Adrenal gland (tissue), 5 donors: ENCODE results near the gene ANKRD10.

Experiments used
- POLR2A ChIP-seq, 2 donors: fragments of 450-650 bp; IDR thresholded peaks; one replicate each; pipeline ENCODE4 v1.6.1; 2017; ENCODE audit warnings: antibody characterized with exemption in 2 of 2, mild to moderate bottlenecking in 2 of 2, moderate library complexity in 1 of 2
- TF ChIP-seq, protein P1 (sequence below), 6 experiments: fragments of 450-650 bp in 4 of 6; fragments of 200-600 bp in 2 of 6; sonication (generic) in 1 of 6; IDR thresholded peaks; 1 replicate in 5 of 6; 2 replicates in 1 of 6; pipeline versions ENCODE4 v1.5.1 to v1.8.0; 2016 to 2021; ENCODE audit warnings: antibody characterized with exemption in 6 of 6, mild to moderate bottlenecking in 2 of 6, moderate library complexity in 1 of 6
- donor health status: DM: no; HTN: no; CAD: no.

DNA sequence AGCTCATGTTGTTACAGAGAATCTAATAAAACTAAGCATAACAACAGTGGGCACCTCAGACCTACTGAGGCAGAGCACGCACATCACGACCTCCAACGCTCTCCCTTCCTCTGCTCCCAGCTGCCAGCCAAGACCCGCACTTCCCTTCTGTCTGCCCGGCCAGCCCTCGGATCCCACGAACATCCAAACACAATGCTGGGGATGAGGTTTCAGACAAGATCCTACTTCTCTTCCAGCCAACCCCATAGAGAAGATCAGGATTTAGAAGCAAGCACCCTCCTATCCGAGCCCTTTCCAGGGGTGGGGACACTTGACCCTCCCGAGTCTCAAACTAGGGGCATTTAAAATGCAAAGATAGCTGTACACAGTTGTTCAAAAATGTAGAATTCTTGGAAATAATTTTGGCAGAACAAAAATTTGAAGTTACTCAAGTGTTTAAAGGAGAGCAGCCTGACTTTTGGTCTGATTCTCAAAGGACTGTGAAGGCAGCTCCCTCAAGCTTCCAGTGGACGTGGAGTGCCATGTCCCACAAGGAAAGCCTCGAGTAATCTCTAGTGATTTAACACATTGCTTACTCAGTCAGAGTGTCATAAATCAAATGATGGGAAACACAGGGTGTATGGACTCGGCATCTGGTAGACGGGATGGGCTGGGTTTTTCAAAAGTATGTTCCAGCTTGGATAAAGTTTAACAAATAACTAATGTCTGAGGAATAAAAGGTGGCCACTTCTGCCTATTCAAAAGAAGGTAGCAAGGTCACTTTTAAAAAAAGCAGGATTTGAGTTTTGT lies 32.8 kb downstream of the ANKRD10 start:
- TF ChIP-seq, protein P1, sequence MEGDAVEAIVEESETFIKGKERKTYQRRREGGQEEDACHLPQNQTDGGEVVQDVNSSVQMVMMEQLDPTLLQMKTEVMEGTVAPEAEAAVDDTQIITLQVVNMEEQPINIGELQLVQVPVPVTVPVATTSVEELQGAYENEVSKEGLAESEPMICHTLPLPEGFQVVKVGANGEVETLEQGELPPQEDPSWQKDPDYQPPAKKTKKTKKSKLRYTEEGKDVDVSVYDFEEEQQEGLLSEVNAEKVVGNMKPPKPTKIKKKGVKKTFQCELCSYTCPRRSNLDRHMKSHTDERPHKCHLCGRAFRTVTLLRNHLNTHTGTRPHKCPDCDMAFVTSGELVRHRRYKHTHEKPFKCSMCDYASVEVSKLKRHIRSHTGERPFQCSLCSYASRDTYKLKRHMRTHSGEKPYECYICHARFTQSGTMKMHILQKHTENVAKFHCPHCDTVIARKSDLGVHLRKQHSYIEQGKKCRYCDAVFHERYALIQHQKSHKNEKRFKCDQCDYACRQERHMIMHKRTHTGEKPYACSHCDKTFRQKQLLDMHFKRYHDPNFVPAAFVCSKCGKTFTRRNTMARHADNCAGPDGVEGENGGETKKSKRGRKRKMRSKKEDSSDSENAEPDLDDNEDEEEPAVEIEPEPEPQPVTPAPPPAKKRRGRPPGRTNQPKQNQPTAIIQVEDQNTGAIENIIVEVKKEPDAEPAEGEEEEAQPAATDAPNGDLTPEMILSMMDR (IDR thresholded peaks at IDR 0.05): no peak
- TF ChIP-seq POLR2A (IDR thresholded peaks at IDR 0.05): no peak
